GM12873 (cell line): Measurements from ENCODE around the gene TREX2.

ENCODE experiments used
- TF ChIP-seq, protein P1 (sequence below): IDR thresholded peaks from 2 replicates; pipeline ENCODE4 v1.5.1; 2012; ENCODE audit warnings: low read depth, mild to moderate bottlenecking, moderate library complexity, low read length, control low read depth; ENCODE audit not compliant: insufficient read depth; ENCODE audit errors: missing control alignments

TREX2 gene

DNA sequence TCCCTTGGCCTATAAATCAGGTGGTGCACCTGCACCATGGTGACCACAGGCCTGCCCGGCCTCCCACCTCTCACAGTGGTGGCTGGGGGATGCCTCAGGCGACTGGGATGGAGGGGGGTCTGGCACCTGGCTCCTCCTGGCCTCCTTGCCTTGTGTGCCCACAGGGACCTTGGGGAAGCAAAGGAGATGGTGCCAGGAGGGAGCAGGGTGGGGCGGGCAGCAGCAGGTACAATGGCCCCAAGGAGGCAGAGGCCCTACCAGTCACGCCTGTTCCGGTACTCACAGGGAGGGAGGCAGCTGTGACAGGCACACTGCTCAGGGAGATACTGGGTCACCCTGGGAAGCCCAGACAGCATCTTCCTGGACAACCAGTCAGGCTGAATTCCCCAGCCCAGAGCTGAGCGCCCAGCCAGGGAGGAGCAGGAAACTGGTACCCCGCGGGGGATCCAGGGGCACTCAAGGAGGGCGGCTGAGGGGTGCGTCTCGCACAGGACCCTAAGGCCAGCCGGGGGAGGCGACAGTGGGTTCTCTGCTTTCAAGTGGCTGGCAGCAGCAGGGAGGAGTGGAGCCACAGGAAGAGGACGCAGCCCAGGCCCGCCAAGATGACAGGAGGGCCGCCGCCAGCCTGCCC lies 1.2 kb upstream of the TREX2 start:
- TF ChIP-seq, protein P1, sequence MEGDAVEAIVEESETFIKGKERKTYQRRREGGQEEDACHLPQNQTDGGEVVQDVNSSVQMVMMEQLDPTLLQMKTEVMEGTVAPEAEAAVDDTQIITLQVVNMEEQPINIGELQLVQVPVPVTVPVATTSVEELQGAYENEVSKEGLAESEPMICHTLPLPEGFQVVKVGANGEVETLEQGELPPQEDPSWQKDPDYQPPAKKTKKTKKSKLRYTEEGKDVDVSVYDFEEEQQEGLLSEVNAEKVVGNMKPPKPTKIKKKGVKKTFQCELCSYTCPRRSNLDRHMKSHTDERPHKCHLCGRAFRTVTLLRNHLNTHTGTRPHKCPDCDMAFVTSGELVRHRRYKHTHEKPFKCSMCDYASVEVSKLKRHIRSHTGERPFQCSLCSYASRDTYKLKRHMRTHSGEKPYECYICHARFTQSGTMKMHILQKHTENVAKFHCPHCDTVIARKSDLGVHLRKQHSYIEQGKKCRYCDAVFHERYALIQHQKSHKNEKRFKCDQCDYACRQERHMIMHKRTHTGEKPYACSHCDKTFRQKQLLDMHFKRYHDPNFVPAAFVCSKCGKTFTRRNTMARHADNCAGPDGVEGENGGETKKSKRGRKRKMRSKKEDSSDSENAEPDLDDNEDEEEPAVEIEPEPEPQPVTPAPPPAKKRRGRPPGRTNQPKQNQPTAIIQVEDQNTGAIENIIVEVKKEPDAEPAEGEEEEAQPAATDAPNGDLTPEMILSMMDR, result no peak

DNA sequence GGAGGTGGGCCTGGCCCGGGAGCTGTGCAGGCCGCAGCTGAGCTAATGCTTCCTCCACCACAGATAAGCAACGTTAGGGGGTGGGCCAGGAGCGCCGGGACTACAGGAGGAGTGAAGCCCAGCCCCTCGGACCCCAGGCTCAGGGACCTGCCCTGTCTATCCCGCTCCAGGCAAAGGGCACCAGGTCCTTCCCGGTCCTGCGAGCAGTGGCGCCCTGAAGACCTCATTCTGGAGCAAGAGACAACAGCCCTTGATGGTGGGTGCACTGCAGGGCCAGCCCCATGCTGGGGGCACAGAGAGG lies 730 bp upstream of the TREX2 start:
- TF ChIP-seq, protein P1, result no peak

DNA sequence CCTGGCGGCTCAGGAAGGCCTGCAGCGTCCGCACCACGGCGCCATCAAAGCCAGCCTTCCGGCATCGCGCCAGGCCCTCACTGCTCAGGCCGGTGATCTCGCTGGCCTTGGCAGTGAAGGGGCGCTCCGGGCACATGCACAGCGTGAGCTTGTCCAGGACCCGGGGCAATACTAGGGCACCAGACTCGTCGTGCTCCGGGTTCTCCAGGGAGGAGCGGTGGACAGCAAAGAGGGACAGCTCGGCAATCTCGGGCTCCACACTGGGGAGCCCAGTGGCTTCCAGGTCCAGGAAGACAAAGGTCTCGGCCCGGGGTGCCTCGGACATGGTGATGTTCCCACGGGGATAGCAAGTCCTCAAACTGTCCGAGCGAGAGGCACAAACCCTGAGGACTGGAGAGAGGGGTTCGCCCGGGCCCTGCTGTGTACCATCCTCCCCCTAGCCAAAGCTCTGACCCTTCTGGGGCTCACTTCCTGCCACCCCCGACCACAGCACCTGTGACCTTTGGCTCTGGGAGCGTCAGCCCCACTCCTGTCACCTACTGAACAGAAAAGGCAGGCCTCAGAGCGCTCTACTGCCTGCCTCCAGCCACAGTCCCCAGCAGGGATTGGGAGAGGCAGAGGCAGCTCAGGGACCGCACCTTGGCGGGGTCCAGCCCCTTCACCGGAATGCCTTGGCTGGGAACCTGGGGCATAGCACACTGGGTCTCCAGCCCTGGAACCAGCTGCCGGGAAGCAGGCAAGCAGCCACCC lies 575 bp downstream of the TREX2 start:
- TF ChIP-seq, protein P1, result no peak

DNA sequence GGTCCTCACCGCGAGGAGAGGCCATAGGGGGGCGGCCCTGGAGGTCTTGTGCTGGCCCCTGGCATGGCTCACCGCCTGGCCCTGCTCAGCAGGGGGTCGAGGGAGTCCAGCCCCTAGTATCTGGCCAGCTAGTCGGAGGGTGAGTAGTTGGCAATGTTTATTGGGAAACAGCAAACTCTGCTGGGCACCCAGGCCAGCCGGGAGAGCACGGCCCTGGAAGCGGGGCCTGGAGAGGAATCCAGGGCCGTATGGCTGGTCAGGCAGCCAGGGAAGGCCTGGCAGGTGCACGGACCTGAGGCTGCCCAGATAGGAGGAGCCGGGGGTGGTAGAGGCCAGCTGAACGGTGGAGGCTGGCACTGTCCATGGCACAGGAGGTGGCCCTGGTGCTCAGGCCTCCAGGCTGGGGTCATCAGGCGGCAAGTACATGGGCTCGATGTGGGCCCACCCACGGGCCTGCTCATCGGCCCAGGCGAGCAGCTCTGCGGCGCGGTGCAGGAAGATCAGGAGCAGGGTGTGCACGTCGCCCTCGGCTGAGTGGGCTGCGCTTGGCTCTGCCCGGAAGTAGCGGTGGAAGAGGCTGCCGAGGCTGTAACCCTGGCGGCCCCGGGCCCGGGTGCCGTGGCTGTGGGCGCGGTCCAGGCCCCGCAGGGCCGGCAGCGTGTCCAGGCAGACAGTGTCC lies 1.4 kb downstream of the TREX2 start:
- TF ChIP-seq, protein P1, result no peak

DNA sequence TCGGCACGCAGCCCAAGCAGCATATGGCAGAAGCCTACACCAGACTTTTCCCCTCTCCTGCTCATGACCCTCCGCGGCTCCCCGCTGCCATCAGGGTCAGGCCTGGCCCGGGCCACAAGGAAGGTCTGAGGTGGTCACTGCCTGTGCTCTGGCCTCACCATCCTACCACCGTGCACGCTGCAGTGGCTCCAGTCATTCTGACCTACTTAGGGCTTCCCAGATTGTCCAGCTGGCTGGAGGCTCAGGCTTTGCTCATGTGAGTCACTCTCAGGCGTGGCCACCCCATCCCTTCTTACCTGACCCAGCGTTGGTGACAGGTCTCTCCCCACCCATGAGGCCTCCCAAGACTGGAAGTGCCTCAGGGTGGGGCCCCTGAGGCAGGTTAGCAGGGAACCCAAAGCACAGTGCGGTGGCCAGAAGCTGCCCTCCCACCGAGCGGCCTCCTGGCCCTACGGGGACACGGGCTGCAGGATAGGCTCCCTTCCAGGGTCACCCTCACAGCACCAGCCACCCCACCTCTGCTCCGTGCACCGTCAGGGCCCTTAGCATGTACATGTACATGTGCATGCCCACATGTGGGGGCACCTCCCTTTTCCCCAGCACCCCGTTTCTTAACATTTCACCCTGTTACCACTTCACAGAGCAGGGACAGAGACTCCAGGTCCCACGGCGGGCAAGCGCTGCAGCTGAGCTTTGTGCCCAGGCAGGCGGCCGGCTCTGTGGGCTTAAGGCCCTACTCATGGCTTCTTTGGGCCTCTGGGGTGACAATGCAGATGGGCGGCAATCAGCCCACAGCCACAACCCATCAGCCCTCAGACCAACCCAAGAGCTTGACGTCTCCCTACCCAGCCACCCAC lies 2.2 kb downstream of the TREX2 start:
- TF ChIP-seq, protein P1, result no peak

DNA sequence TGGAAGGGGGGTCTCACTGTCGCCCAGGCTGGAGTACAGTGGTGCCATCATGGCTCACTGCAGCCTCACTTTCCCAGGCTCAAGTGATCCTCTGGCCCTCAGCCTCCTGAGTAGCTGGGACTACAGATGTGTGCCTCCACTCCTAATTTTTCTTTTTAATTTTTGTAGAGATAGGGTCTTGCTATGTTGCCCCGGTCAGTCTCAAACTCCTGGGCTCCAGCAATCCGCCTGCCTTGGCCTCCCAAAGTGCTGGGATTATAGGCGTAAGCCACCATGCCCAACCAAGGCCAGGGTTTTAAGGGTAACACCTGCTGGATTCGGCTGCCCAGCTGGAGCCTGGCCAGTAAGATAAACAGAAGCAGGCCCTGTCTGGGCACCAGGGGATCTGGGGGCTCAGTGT lies 3.4 kb downstream of the TREX2 start:
- TF ChIP-seq, protein P1, result no peak

DNA sequence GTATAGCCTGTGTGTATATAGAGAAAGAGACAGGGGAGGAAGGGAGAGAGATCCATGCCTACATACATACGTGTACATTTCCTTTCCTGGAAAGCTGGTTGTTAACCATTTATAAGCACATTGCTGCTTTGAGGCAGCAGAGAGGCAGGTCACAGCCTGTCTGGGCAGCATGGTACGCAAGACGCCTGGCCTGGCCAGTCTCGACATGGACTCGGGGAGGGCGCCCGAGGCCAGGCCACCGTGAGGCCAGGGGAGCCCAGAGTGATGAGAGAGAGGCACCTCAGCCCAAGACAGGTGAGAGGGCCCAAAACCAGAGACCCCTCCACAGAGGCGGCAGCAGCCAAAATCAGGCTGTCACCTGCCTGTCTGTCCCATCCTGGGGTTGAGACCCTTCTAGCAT lies 3.9 kb downstream of the TREX2 start:
- TF ChIP-seq, protein P1, result no peak
